IMR-90 (cell line): Measurements from ENCODE around the gene WHRN. TPM values are rescaled to one million over a fixed set of nuclear protein-coding genes. Genes with fewer than 3 reads are reported as not detected.

Experiments used
- ATAC-seq: fragments of 200-7000 bp; cut with Tn5 transposase; 2 replicates; pipeline ENCODE4 v1.9.1; 2020; ENCODE audit warnings: low read depth, mild to moderate bottlenecking, moderate library complexity
- BruUV-seq: library from RNA; stranded (reverse); fragments of 400-500 nt; replicated peaks from 2 replicates; lab custom pipeline; 2021; lab: Mats Ljungman, UMichigan
- CTCF ChIA-PET: fragments of 300-600 bp; formaldehyde crosslinking; extraction: SDS; loops from one replicate; lab custom pipeline; 2021; ENCODE audit warnings: antibody characterized with exemption; lab: Yijun Ruan, JAX
- POLR2A ChIA-PET: fragments of 300-600 bp; sonication (Branson Sonifier 250); formaldehyde crosslinking; loops from one replicate; lab custom pipeline; 2022; ENCODE audit warnings: antibody characterized with exemption; ENCODE audit not compliant: unreplicated experiment; lab: Charles Lee
- DNase-seq: peaks from one replicate; pipeline ENCODE4 v3.0.0; 2013
- H2AFZ ChIP-seq: replicated peaks from 2 replicates; pipeline ENCODE3; 2013; ENCODE audit warnings: low read length, mild to moderate bottlenecking; ENCODE audit not compliant: poor library complexity
- H2AK5ac ChIP-seq: 2 replicates; pipeline ENCODE4 v1.6.1; 2013; ENCODE audit warnings: low read depth, low read length, inconsistent platforms
- H2AK9ac ChIP-seq: replicated peaks from 2 replicates; pipeline ENCODE3; 2013; ENCODE audit warnings: mild to moderate bottlenecking, low read depth, low read length, moderate library complexity; ENCODE audit not compliant: poor library complexity
- H2BK120ac ChIP-seq: 2 replicates; pipeline ENCODE4 v1.6.1; 2013; ENCODE audit warnings: low read depth, low read length, inconsistent platforms
- H2BK15ac ChIP-seq: 3 replicates; pipeline ENCODE4 v1.6.1; 2013; ENCODE audit warnings: low read depth, low read length, inconsistent platforms
- H2BK20ac ChIP-seq: 2 replicates; pipeline ENCODE4 v1.6.1; 2013; ENCODE audit warnings: low read depth, mild to moderate bottlenecking, inconsistent platforms, low read length, moderate library complexity
- H2BK5ac ChIP-seq: 2 replicates; pipeline ENCODE4 v1.6.1; 2013; ENCODE audit warnings: mild to moderate bottlenecking, low read depth, low read length, inconsistent platforms; ENCODE audit not compliant: poor library complexity, severe bottlenecking
- H3K14ac ChIP-seq: replicated peaks from 2 replicates; pipeline ENCODE4 v1.6.1; 2013; ENCODE audit warnings: low read depth, low read length, inconsistent platforms
- H3K18ac ChIP-seq: 2 replicates; pipeline ENCODE4 v1.6.1; 2013; ENCODE audit warnings: low read depth, low read length, control low read depth
- H3K23ac ChIP-seq: 2 replicates; pipeline ENCODE4 v1.6.1; 2013; ENCODE audit warnings: low read depth, low read length, inconsistent platforms
- H3K27ac ChIP-seq: 2 replicates; pipeline ENCODE4 v1.5.1; 2013; ENCODE audit warnings: mild to moderate bottlenecking, control low read depth, low read length; ENCODE audit not compliant: insufficient read depth
- H3K27me3 ChIP-seq: 2 replicates; pipeline ENCODE4 v1.6.1; 2013; ENCODE audit warnings: low read length; ENCODE audit not compliant: control insufficient read depth, insufficient read depth
- H3K36me3 ChIP-seq: 2 replicates; pipeline ENCODE4 v1.6.1; 2013; ENCODE audit warnings: low read length, mixed read lengths; ENCODE audit not compliant: control insufficient read depth, insufficient read depth
- H3K4ac ChIP-seq: 2 replicates; pipeline ENCODE4 v1.6.1; 2013; ENCODE audit warnings: low read depth, low read length, inconsistent platforms
- H3K4me1 ChIP-seq: 2 replicates; pipeline ENCODE4 v1.6.1; 2013; ENCODE audit warnings: low read length, mixed read lengths; ENCODE audit not compliant: control insufficient read depth, insufficient read depth
- H3K4me2 ChIP-seq: 2 replicates; pipeline ENCODE4 v1.6.1; 2013; ENCODE audit warnings: low read depth, mild to moderate bottlenecking, control low read depth, low read length, moderate library complexity
- H3K4me3 ChIP-seq: 2 replicates; pipeline ENCODE4 v1.5.1; 2013; ENCODE audit warnings: low read depth, mild to moderate bottlenecking, control low read depth, low read length, moderate library complexity; ENCODE audit not compliant: insufficient read depth
- H3K56ac ChIP-seq: 2 replicates; pipeline ENCODE4 v1.6.1; 2013; ENCODE audit warnings: low read length, inconsistent platforms; ENCODE audit not compliant: insufficient read depth; ENCODE audit errors: extremely low read depth
- H3K79me1 ChIP-seq, 2 experiments: 2 replicates each; pipeline ENCODE4 v1.6.1; 2013; ENCODE audit warnings: low read length in 2 of 2, inconsistent platforms in 1 of 2, low read depth in 1 of 2
- H3K9ac ChIP-seq: 2 replicates; pipeline ENCODE4 v1.6.1; 2013; ENCODE audit warnings: low read depth, low read length, control low read depth
- H3K9me1 ChIP-seq: 2 replicates; pipeline ENCODE4 v1.6.1; 2013; ENCODE audit warnings: low read length, inconsistent platforms; ENCODE audit not compliant: insufficient read depth
- H3K9me3 ChIP-seq: 2 replicates; pipeline ENCODE4 v1.6.1; 2013; ENCODE audit warnings: low read length; ENCODE audit not compliant: control insufficient read depth, insufficient read depth
- H4K20me1 ChIP-seq: 2 replicates; pipeline ENCODE4 v1.6.1; 2013; ENCODE audit warnings: low read length, inconsistent platforms; ENCODE audit not compliant: insufficient read depth
- H4K5ac ChIP-seq: 2 replicates; pipeline ENCODE4 v1.6.1; 2013; ENCODE audit warnings: mild to moderate bottlenecking, low read depth, low read length, control low read depth
- H4K8ac ChIP-seq, 2 experiments: 2 replicates each; pipeline ENCODE4 v1.6.1; 2013; ENCODE audit warnings: low read depth in 2 of 2, low read length in 2 of 2, control low read depth in 1 of 2, inconsistent platforms in 1 of 2
- H4K91ac ChIP-seq: 2 replicates; pipeline ENCODE4 v1.6.1; 2013; ENCODE audit warnings: low read depth, low read length, inconsistent platforms; ENCODE audit not compliant: insufficient read depth
- RAD21 ChIP-seq: IDR thresholded peaks from 2 replicates; pipeline ENCODE4 v1.6.1; 2012; ENCODE audit warnings: low read length, improper control_type of control experiment
- RFX5 ChIP-seq: IDR thresholded peaks from 2 replicates; pipeline ENCODE4 v1.8.0; 2012; ENCODE audit warnings: low read depth, mild to moderate bottlenecking, low read length, moderate library complexity
- USF2 ChIP-seq: fragments of 150-350 bp; IDR thresholded peaks from 2 replicates; pipeline ENCODE4 v1.6.1; 2017; ENCODE audit warnings: mild to moderate bottlenecking, antibody characterized with exemption, low read length, low read depth
- WGBS, 2 experiments: methylation state at CpG; one replicate each; pipeline versions ENCODE4 v1.1.5 to v1.1.7; 2013; ENCODE audit warnings: missing lambda C conversion rate in 2 of 2; ENCODE audit not compliant: insufficient read length in 1 of 2; ENCODE audit errors: extremely low coverage in 2 of 2; 5-methylcytosine and 5-hydroxymethylcytosine counted together
- dilution Hi-C: fragments of 300-500 bp; cut with HindIII; formaldehyde crosslinking; loops from one replicate; pipeline ENCODE4 v1.14.3; 2018; ENCODE audit warnings: low sequenced_read_pairs; ENCODE audit not compliant: unreplicated experiment
- in situ Hi-C: fragments of 300-500 bp; cut with MboI; formaldehyde crosslinking; loops from 3 replicates; pipeline ENCODE4 v1.14.3; 2019; ENCODE audit warnings: low sequenced_read_pairs, inconsistent platforms, mixed read lengths
- intact Hi-C: fragments of 100-400 bp; cut with micrococcal nuclease; formaldehyde crosslinking; loops from 2 replicates; pipeline ENCODE4 v1.10.0; 2022
- polyA plus RNA-seq, 3 experiments: library from polyadenylated mRNA; depleted of rRNA; stranded (reverse); fragments of >200 nt; gene quantifications; 2 replicates each; pipeline ENCODE4 v1.2.3, GENCODE V29; 2012; ENCODE audit warnings: low replicate concordance in 1 of 3
- total RNA-seq: library from RNA; depleted of rRNA; stranded (reverse); fragments of >200 nt; gene quantifications from 2 replicates; pipeline ENCODE4 v1.2.3, GENCODE V29; 2012

The WHRN gene
- total and polyA plus RNA-seq, 2 of the 4 experiments (the other 2 are of a cell fraction), result 0.18 to 2.6 TPM

- H3K18ac ChIP-seq, result no peak overlapping the region
- in situ Hi-C loops, result loop anchor here (10.0 kb wide), 1 partner anchor 534 kb away; no protein-coding TSS in a partner anchor
- H3K4me3 ChIP-seq, result no peak overlapping the region
- intact Hi-C loops, result no loop called here
- H4K20me1 ChIP-seq, result no peaks in the 10 kb centered on the region
- H2BK15ac ChIP-seq, result no peak overlapping the region
- no peak overlapping the region for H3K9ac ChIP-seq
- H4K5ac ChIP-seq, result no peak overlapping the region
- H2AFZ ChIP-seq, result no peak overlapping the region
- no peak overlapping the region for H2AK9ac ChIP-seq
- DNase-seq (no peak), ATAC-seq (no peak)
- no peak overlapping the region for H3K4me2 ChIP-seq
- ChIA-PET POLR2A (no interaction called here), CTCF (no interaction called here)
- H3K4ac ChIP-seq, result no peak overlapping the region
- dilution Hi-C loops, result no loop called here
- H3K27ac ChIP-seq, result no peak overlapping the region
- no peaks in the 10 kb centered on the region for H3K79me1 ChIP-seq
- H4K91ac ChIP-seq, result no peak overlapping the region
- no peak overlapping the region for H4K8ac ChIP-seq
- no peak overlapping the region for H3K23ac ChIP-seq
- no peak overlapping the region for H2AK5ac ChIP-seq
- no peak overlapping the region for H2BK20ac ChIP-seq
- WGBS, 2 experiments, result 67% methylated on average over 1 of the region's 4 CpGs; no CpG with 5 or more reads in 1 of the 2 experiments
- H3K56ac ChIP-seq, result no peak overlapping the region
- H2BK120ac ChIP-seq, result no peak overlapping the region
- no peaks in the 10 kb centered on the region for H3K9me3 ChIP-seq
- H2BK5ac ChIP-seq, result no peak overlapping the region
- peaks cover 11% of the 10 kb centered on the region; the same call in 1 of the 2 replicates for H3K9me1 ChIP-seq
- H3K27me3 ChIP-seq, result peaks cover 4% of the 10 kb centered on the region; the same call in 1 of the 2 replicates
- no peak for TF ChIP-seq RFX5
- no peak for TF ChIP-seq USF2
- TF ChIP-seq RAD21, result no peak
- BruUV-seq, result no TSS peak
- H3K36me3 ChIP-seq, result no peaks in the 10 kb centered on the region
- no peak overlapping the region for H3K14ac ChIP-seq
- peaks cover 4% of the 10 kb centered on the region for H3K4me1 ChIP-seq
These were observed 24.4 kb downstream of the WHRN start for GRCh38 chr9:114480746-114481435.
